ENCODE results near the gene ANO1. TPM values are rescaled to one million over a fixed set of nuclear protein-coding genes. Genes with fewer than 3 reads are reported as not detected.

ANO1 gene
- total RNA-seq, 1 donor from 2014 or later, result not detected

DNA sequence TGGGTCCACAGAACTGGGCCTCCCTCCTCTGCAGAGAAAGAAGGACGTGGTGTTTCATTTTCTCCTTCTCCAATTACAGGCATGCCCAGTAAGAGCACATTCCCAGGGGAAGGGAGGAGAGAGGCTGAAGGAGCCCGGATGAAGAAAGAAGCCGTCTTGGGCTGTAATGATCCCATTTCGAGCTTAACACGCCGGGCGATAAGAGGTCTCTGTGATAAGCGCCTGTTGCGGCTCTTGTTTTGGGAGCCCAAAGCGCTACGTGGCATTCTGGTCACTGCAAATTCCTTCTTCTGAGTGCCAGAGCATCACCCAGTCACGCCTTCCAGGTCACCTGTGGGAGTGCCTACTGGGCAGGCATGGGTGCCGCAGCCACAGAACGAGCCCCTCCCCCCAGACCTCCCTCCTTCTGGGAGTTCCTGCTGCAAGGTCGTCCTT is 57.5 kb downstream of the ANO1 start:
- DNase-seq (ENCODE audit: low read depth), result peak; percentile 46

DNA sequence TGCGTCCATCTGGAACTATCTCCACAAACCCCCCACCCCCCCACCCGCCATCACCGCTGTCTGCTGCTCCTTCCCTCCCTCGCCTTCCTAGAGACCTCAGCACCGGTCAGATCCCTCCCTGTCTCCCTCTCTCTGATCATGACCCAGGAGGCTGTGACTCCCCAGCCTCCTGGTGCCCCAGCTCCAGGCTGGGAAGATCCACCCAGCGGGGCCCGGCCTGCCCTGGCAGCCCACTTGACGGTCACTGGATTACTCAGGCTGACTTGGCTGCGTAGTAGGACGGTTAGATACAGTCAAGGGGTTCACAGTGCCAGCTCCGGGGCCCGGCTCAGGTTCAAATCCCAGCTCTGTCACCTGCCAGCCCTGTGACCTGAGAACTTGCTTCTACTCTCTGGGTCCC is 59.3 kb downstream of the ANO1 start:
- DNase-seq (ENCODE audit: low read depth), result no peak

DNA sequence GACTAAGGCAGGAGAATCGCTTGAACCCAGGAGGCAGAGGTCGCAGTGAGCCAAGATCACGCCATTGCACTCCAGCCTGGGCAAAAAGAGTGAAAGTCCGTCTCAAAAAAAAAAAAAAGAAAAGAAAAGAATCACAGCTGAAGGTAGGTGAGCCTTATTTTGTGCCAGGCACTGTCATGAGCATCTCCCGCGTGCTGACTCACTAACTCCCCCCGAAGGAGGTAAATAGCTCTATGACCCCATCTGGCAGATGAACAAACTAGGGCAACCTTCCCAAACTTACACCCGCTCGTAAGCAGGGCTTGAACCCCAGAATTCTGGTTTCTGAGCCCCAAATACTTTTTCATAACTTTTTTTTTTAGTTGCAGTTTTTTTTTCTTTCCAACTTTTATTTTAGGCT is 60.3 kb downstream of the ANO1 start:
- DNase-seq (ENCODE audit: low read depth), result no peak

DNA sequence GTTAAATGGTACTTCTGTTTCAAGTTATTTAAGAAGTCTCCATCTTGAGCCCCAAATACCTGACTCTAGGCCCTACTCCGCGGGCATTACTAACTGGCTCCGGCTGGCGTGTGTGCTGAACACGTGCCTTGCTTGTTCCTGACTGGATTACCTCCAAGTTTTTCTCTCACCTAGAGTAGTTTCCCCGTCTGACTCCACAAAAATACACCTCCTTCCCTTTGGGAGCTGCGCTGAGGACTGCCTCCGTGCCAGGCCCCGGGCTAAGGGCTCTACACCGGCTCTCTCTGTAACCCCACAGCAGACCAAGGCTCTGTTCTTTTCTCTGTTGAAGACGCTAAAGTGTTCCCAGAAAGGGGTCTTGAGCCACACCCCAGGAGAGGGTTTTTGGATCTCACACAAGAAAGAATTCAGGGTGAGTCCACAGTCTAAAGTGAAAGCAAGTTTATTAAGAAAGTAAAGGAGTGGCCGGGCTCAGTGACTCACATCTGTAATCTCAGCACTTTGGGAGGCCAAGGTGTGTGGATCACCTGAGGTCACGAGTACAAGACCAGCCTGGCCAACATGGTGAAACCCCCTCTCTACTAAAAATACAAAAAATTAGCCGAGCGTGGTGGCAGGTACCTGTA is 61.8 kb downstream of the ANO1 start:
- no peak for DNase-seq (ENCODE audit: low read depth)

DNA sequence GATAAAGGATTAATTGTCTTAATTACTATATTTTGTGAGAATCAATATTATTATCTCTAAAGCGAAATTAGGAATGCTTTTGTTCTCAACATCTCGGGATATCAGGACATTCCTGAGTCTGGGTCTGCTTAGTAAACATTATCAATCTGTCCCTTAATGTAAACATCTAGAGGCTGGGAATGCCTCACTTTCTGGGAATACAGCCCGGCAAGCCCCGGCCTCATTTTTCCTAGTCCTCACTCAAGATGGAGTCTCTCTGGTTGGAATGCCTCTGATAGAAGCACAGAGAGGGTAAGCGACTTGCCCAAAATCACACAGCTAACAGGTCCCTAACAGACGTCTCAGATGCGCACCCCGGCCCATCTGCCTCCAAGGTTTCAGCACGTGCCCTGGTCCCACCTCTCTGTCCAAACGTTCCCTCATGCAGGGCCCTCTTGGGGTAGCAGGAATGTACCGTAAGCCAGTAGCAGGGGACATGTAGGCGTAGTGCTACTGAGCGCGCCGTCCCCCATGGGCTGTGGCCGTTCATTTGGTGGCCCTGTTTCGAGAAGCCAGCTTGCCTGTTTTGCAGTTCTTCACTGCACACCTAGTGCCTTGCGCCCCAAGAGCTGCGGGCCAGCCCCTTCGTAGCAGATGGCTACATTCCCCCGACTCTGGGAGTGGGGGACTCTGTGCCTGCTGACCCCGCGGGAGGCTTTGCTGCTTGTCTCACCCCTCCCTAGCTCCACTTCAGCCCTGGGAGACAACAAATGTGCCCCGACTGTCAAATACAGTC is 62.8 kb downstream of the ANO1 start:
- DNase-seq (ENCODE audit: low read depth), result no peak

DNA sequence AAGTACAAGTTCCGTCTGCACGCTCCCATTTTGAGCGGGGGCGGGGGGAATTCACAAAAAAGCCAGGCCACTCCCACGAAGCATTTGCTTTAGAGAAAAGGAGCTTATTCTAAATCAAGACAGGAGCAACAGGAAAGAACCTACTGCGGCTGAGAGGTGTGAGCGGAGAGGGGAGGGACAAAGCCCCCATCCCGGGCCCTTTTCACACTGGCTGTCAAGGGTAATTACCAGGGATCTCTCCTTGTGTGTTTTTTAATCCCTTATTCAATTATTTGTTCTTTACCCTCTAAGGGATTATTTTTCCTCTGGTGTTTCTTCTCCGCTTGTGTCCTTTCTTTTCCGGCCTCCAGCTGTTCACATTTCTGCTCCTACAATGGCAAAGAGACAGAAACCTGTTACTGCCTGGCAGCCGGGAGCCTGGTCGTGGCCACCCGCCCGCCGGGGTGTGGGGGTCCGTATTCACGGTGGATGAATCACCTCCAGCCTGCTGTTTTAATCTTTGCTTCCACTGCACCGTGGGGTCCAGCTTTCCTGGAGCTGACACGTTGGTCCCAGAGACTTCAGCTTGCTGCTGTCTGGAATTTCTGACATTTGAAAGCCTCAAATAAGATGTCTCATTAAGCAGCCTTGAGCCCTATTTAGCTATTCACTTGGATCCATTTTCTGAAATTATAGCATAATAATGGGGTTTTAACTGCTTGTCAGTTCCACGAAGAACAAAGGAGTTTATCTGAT is 63.5 kb downstream of the ANO1 start:
- peak; percentile 65 for DNase-seq (ENCODE audit: low read depth)

DNA sequence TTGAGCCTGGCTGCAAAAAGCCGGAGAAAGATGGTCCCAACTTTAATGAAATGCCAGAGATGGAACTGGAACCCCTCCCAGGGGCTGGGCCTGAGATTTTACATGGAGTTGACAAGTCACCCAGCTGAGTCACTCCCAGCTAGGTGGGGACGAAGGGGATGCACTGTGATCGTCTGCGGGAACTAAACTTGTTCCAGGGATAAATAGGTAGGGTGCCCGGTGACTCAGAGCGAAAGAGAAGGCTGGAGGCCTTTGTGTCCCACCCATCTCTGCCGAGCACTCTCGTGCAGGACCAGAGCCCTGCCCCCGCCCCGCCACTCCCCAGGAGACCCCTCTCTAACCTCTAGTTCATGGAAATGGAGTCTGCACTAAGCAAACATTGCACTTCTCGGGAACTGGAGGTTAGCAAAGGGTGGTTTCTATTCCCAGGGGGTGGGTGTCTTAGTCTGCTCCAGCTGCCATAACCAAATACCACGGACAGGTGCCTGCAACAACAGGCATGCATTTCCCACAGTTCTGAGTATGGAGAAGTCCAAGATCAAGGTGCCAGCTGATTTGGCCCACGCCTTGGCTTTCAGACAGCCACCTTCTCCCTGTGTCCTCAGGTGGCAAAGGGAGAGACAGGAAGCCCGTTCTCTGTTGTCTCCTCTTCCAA is 64.2 kb downstream of the ANO1 start:
- DNase-seq (ENCODE audit: low read depth), result peak; percentile 75

DNA sequence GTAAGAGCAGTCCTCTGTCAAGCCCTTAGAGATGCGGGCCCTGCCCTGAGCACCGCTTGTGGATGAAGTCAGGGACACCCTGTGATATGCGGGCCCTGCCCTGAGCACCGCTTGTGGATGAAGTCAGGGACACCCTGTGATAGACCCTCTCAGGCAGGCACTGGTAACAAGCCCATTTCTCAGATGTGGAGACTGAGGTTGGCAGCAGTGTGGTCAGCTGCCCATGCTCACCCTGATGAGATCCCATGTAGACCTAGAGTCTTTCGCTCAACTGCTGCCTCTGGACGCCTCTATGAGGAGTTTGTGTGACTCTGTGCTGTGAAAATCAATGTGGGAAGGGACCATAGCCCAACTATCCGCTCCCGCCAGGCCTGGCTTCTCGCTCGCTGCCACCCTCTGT is 66.1 kb downstream of the ANO1 start:
- no peak for DNase-seq (ENCODE audit: low read depth)

DNA sequence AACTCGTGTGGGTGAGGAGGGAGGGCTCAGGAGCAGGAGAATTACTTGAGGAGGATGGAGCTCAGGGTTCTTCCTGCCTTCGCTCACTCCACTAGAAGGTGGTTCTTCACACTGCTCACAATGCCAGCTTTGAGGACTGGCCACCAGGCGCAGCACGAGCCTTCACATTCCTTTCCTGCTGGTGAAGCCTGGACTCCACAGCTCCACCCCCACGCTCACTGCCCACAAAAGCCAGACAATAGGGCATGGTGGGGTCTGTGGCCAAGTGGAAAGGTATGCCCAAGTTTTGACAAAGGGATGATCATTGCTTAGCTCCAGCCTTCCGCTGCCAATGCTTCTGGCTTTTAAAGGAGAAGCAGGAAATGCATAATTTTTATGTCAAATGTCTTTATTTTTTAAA is 67.0 kb downstream of the ANO1 start:
- DNase-seq (ENCODE audit: low read depth), result peak; percentile 20

DNA sequence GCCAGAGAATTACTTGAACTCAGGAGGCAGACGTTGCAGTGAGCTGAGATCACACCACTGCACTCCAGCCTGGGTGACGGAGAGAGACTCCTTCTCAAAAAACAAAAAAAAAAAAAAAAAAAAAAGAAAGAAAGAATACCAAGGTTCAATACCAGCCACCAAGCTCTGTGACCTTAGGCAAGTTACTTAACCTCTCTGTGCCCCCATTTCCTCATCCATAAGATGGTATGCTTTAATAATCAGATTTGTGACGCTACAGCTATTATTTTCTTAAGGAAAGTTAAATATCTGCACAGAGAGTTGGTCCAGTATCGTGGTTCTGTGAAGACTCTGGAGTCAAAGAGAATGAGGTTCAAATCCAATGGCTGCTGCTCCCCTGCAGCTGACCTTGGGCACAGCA is 67.7 kb downstream of the ANO1 start:
- DNase-seq (ENCODE audit: low read depth), result no peak

DNA sequence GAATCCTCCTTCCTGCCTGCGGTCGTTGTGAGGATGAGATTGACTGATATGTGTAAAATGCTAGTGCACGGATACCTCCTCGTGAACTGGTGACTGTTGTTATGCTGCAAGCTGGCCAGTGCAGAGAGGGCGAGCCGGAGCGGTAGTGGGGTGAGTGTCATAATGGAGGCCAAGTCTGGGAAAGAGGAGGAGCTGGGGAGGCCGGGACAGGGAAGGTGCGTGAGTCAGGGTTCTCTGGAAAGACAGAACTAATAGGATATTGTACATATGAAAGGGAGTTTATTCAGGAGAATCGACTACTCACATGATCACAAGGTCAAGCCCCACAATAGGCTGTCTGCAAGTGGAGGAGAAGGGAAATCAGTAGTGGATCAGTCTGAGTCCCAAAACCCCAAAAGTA is 68.2 kb downstream of the ANO1 start:
- no peak for DNase-seq (ENCODE audit: low read depth)

DNA sequence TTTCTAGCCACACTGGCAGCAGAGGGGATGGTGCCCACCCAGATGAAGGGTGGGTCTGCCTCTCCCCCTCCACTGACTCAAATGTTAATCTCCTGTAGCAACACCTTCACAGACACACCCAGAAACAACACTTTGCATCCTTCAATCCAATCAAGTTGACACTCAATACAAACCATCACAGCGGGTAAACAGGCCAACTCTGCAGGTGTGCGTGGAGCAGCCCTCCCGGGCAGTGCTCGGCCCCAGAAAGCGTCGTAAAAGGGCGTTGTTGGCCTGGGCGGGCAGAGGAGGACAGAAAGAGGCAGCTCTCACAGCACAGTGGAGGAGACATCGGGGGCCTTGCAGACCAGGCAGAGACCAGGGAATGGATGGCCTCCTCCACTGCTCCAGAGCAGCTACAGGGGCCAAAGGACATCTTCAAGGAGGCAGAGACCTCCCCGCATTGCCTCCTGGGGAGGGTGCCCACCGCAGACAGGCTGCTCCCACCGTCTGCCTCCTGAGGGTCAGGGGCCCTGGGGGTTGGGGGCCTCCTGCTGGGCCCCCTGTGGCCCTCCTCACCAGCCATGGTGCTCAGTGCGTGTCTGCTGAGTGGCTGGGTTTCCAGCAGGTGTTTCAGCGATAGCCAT is 68.9 kb downstream of the ANO1 start:
- DNase-seq (ENCODE audit: low read depth), result no peak

DNA sequence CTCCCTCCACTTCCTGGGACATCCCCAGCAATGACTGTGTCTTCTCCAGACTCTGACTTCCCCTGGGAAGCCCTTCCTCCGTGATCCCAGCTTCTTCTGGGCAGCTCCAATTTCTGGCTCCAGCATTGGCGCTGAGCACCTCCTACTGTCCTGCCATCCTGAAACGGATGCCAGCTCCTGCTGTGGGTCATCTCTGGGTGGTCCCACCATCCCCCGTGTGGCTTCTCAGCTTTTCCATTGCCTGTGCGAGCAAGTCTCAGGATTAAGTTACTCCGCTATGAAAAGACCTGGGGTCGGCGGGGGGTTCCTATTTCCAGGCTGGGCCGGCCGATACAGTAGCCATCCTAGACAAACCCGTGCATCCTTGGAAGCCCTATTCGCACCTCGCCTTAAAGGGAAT is 69.6 kb downstream of the ANO1 start:
- no peak for DNase-seq (ENCODE audit: low read depth)

DNA sequence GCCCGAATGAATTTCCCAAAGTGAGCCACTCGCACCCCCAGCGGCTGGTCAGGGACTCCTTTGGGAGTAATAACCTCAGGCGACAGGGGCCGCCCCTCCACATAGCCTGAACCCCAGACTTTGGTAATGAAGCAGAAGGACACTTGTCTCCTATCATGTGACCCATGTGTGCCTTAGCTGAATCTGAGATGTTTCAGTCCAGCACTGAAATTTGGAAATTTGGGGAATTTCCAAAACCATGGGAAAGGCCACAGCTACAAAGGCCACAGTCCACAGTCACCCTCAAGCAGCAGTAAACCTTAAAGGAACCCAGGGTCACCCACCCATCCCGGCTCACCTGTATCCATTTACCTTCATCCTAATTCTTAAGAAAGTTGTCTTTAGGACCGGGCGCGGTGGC is 73.6 kb downstream of the ANO1 start:
- DNase-seq (ENCODE audit: low read depth), result no peak

DNA sequence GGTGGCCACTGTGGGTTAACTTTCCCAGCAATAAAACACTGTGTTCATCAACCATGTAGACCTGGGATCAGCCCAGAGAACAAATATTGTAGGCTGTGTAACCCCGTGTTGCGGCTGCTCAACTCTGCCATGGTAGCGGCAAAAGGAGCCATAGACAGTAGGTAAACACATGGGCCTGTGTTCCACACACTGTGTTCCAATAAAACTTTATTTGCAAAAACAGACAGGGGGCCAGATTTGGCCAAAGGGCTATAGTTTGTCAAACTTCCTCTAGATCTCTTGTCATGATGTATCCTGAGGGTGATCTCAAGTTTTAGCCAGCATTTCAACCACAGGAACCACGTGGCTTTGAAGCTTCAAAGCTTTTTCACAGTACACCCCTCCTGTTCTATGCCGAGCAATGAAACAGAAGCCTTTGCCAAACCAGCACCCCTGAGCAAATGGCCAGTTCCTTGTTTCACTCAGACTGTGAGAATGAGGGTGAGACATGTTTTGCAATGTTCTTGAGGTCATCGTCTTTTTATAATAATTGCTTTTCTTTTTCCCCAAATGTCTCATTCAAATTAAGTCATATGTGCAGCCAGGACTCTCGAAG is 75.1 kb downstream of the ANO1 start:
- DNase-seq (ENCODE audit: low read depth), result no peak

DNA sequence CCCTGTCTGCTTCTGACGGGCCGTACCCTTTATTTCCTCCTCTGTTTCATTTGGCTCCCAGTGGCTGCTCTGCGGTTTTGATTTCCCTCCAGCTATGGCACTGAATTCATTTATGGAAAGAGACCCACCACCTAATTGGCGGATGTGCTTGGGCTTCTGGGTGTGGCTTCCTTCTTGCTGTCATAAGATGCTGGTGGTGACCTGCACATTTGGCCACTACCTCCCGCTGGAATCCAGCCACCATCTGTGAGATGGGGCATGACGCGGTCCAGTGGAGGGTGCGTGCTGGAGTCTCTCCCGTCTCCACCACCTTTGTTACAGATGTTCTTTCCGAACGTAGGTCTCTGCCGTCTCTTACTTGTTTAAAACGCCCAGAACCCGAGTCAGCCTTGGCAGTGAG is 77.3 kb downstream of the ANO1 start:
- DNase-seq (ENCODE audit: low read depth), result no peak

DNA sequence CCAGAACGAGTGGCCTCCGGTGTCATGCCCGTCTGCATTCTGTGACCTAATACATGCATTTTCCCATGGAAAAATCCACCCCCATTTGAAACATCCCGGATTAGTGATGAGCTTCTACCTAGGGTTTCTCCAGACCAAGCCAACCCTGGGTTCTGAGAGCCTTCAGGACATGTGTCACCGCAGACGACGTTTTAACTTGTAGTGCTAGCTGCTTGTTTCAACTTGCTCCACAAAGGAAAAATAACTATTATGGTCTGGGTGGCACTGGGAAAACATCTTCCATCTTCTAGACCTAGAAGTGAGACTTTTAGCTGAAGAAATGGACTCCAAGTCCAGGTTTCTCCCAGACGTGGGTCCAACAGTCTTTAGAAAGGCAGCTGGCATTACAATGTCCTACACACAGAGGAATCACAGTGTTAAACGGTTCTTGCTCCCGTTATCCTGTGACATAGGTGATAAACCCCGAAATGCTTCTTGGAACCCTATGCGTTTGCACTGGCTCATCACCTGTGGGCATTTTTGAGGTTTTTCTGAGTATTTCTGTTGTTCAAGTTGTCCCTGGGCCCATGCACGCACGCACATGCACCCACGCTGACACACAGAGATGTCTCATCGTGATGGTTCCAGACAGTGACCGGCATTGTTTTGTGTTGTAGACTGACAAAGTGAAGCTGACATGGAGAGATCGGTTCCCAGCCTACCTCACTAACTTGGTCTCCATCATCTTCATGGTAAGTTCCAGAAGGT is 78.3 kb downstream of the ANO1 start:
- no peak for DNase-seq (ENCODE audit: low read depth)

DNA sequence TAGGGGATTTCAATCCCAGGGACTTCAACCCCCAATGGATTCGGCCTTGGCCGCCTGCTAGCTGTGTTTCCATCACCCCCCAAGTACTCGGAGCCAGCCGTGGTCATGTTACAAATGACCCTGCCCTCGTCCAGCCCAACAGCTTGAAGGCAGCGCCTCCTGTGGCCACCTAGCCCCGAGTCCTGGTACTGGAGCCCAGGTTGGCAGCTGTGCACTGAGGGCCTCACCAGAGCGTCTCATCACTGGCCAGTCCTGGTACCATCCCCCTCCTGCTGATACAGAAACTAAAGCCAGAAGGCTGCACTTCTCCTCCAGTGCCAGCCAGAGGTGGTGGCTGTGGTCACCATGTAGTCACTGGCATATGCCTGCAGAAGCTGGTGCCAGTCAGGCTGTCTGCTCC is 80.1 kb downstream of the ANO1 start:
- DNase-seq (ENCODE audit: low read depth), result peak; percentile 64

DNA sequence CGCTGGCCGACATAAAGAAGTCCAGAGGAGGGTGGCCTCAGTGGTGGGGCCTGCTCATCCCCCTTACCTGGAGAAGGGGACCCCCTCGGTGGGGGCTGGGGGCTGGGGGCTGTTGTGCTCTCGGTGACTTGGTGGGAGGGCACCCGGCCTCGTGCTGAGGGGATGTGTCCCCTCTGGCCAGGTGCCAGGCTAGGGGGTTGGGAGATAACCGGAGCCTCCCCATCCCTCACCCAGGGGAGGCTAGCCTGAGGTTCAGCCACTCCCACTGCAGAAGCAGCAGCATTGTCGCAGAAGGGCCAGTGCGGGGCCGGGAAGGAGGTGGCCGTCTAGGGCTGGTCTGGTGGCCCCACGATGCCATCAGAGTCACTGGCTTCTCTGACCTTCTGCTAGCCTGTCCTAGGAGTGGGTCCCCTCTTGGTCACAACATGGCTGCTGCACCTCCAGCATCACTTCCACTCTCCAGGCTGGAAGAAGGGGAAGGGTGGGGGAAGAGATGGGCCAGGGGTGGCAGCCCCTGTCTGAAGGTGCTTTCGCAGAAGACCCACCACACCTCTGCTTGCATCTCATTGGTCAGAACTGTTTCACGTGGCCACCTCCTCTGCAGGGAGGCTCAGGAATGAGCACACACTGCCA is 80.8 kb downstream of the ANO1 start:
- no peak for DNase-seq (ENCODE audit: low read depth)

Data from myocyte (in vitro differentiated cells).